Measurements from ENCODE around the gene STAT3. TPM values are rescaled to one million over a fixed set of nuclear protein-coding genes. Genes with fewer than 3 reads are reported as not detected.
"Not testable (repeated sequence)": the region's sequence is repeated elsewhere in the genome, so short reads cannot be mapped to it uniquely, and the experiment has no call there.

The STAT3 gene
- total RNA-seq, 2 experiments from 2014 or later, result 130 to 135 TPM

DNA sequence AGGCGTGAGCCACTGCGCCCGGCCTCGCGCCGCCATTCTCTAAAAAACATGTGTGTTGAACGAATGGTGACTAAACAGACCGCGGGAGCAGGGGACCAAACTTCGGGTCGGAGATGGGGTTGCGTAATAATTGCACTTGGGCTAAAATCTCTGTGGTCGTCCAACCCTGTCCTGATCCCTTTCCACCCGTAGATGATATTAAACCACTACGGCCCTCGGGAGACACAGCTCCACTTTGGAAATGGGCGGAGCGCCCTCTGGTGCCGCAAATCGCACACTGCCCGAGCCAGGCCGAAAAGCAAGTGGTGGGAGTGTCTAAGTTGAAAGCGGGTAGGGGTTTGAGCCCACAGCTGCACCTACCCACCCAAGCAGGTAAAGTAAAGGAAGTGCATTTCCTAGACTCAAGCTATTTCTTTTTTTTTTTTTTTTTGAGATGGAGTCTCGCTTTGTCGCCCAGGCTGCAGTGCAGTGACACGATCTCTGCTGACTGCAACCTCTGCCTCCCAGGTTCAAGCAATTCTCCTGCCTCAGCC lies 17.8 kb upstream of the STAT3 start:
- H3K27me3 Mint-ChIP-seq, result peaks cover 23% of the 10 kb centered on the region
- peak; percentile 82 for DNase-seq
- POLR2A ChIA-PET, result interaction anchor here (1.1 to 3.8 kb wide), 6 partner anchors 17 to 94 kb away, joined by 3 to 18 read pairs (median 6); partner anchors contain the start of gene STAT3
- peaks cover 10% of the 10 kb centered on the region for H3K4me1 Mint-ChIP-seq
- H3K36me3 Mint-ChIP-seq (ENCODE audit: low read depth), result no peaks in the 10 kb centered on the region
- CTCF ChIA-PET, result interaction anchor here (0.6 to 15.8 kb wide), 31 partner anchors 9 to 380 kb away, joined by 3 to 342 read pairs (median 4); partner anchors contain the start of genes CAVIN1, NAGLU, STAT3 and TUBG1
- no peak overlapping the region for H3K27ac Mint-ChIP-seq
- H3K9me3 Mint-ChIP-seq, result no peaks in the 10 kb centered on the region
- no peak overlapping the region for H3K4me3 Mint-ChIP-seq

- POLR2A ChIA-PET, result interaction anchor here (2.9 to 3.8 kb wide), 2 partner anchors 85 to 92 kb away, joined by 13 to 18 read pairs; no protein-coding TSS in a partner anchor
- Mint-ChIP-seq H3K4me3 (no peak overlapping the region), H3K4me1 (peaks cover 16% of the 10 kb centered on the region), H3K36me3 (ENCODE audit: low read depth) (no peaks in the 10 kb centered on the region), H3K9me3 (no peaks in the 10 kb centered on the region), H3K27me3 (peaks cover 22% of the 10 kb centered on the region), H3K27ac (no peak overlapping the region)
- CTCF ChIA-PET, result interaction anchor here (1.3 to 15.8 kb wide), 8 partner anchors 10 to 183 kb away, joined by 4 to 342 read pairs (median 14); partner anchors contain the start of gene STAT3
- DNase-seq, result no peak
Observed at GRCh38 chr17:42405076-42405475, 16.8 kb upstream of the STAT3 start.

- ChIA-PET CTCF (interaction anchor here (1.3 to 15.8 kb wide), 6 partner anchors 10 to 182 kb away, joined by 3 to 342 read pairs (median 10); no protein-coding TSS in a partner anchor), POLR2A (interaction anchor here (1.0 to 3.8 kb wide), 5 partner anchors 16 to 93 kb away, joined by 3 to 15 read pairs (median 9); partner anchors contain the start of gene STAT3)
- Mint-ChIP-seq H3K4me3 (no peak overlapping the region), H3K4me1 (peaks cover 20% of the 10 kb centered on the region), H3K27ac (no peak overlapping the region), H3K9me3 (no peaks in the 10 kb centered on the region), H3K27me3 (peaks cover 19% of the 10 kb centered on the region), H3K36me3 (ENCODE audit: low read depth) (no peaks in the 10 kb centered on the region)
- no peak for DNase-seq
Observed at GRCh38 chr17:42404326-42405055, 16.2 kb upstream of the STAT3 start.

DNA sequence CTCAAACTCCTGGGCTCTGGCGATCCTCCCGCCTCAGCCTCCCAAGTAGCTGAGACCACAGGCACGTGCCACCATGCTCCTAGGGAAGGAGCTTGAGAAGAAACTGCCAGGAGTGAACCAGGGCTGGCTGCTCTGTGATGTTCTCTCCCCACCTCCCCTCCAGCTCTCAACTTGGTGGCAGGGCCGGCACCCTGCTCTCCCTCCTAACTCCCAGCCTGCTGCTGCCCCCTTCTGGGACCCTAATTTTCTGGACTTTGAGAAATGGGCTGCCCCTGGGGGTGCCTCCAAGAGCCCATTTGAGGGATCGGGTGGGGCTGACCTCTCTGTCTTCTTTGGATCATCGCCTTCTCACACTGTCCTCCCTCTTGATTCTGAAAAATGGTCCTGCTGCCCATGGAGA lies 14.9 kb upstream of the STAT3 start:
- no peak overlapping the region for H3K27ac Mint-ChIP-seq

GRCh38 chr17:42402117-42402516 lies 13.9 kb upstream of the STAT3 start:
- Mint-ChIP-seq H3K27ac (peak overlapping the region; percentile 0), H3K36me3 (ENCODE audit: low read depth) (no peaks in the 10 kb centered on the region), H3K4me1 (peaks cover 16% of the 10 kb centered on the region), H3K9me3 (no peaks in the 10 kb centered on the region), H3K4me3 (no peak overlapping the region), H3K27me3 (peaks cover 12% of the 10 kb centered on the region)
- CTCF ChIA-PET, result interaction anchor here (0.5 to 15.8 kb wide), 3 partner anchors 13 to 176 kb away, joined by 3 to 342 read pairs (median 13); partner anchors contain the start of gene STAT3
- no peak for DNase-seq
- POLR2A ChIA-PET, result interaction anchor here (1.4 to 3.4 kb wide), 2 partner anchors 13 to 117 kb away, joined by 3 to 15 read pairs; partner anchors contain the start of gene STAT3

More for the DNA sequence above, 14.9 kb upstream of the STAT3 start:
- POLR2A ChIA-PET, result interaction anchor here (1.0 to 3.4 kb wide), 6 partner anchors 10 to 116 kb away, joined by 3 to 15 read pairs (median 4); partner anchors contain the start of gene STAT3
- Mint-ChIP-seq H3K36me3 (ENCODE audit: low read depth) (no peaks in the 10 kb centered on the region), H3K4me3 (no peak overlapping the region), H3K9me3 (no peaks in the 10 kb centered on the region), H3K4me1 (peaks cover 20% of the 10 kb centered on the region), H3K27me3 (peaks cover 19% of the 10 kb centered on the region)
- CTCF ChIA-PET, result interaction anchor here (0.6 to 15.8 kb wide), 20 partner anchors 11 to 181 kb away, joined by 3 to 342 read pairs (median 4); partner anchors contain the start of gene STAT3
- DNase-seq, result peak; percentile 52

GRCh38 chr17:42400844-42401375 lies 12.7 kb upstream of the STAT3 start:
- Mint-ChIP-seq H3K4me1 (peaks cover 14% of the 10 kb centered on the region), H3K27me3 (peaks cover 11% of the 10 kb centered on the region)
- not testable (repeated sequence) for H3K36me3 Mint-ChIP-seq (ENCODE audit: low read depth); H3K4me3 Mint-ChIP-seq; DNase-seq; H3K27ac Mint-ChIP-seq; H3K9me3 Mint-ChIP-seq
- ChIA-PET POLR2A (interaction anchor here (3.1 kb wide), 1 partner anchor 12 kb away, joined by 29 read pairs; the partner anchor contains the start of gene STAT3), CTCF (interaction anchor here (1.5 to 15.8 kb wide), 2 partner anchors 82 to 126 kb away, joined by 3 to 342 read pairs; no protein-coding TSS in a partner anchor)

DNA sequence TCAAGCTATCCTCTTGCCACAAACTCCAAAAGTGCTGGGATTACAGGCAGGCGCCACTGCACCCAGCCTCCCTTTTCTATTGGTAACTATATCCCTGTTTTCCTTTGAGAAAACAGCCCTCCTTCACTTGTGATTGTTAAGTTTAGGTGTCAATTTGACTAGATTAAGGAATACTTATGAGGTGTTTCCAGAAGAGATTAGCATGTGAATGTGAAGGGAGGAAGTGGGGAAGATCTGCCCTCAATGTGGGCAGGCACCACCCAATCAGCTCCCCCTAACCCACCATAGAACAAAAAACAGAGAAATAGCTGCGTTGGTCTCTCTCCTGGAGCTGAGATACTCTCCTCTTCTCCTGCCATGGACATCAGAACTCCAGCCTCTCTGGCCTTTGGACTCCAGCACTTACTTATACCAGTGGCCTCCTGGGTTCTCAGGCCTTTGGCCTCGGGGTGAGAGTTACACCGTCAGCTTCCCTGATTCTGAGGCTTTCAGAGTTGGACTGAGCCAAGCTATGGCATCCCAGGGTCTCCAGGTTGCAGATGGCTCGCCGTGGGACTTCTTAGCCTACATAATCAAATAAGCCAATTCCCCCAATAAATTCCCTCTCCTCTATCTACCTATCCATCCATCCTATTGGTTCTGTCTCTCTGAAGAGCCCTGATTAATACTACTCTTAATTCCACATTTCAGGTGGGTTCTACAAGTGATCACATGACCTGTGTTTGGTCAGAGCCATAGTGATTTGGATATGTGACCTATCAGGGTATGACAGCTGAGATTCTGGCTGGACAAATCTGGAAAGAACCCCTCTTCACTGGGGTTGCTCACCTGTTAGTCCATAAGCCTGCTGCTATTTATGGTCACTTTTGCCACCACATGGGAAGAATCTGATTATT lies 12.0 kb upstream of the STAT3 start:
- no peaks in the 10 kb centered on the region for H3K9me3 Mint-ChIP-seq
- no peak for DNase-seq
- H3K36me3 Mint-ChIP-seq (ENCODE audit: low read depth), result no peaks in the 10 kb centered on the region
- H3K27me3 Mint-ChIP-seq, result peaks cover 11% of the 10 kb centered on the region
- CTCF ChIA-PET, result interaction anchor here (0.6 to 15.8 kb wide), 4 partner anchors 11 to 149 kb away, joined by 3 to 342 read pairs (median 8); partner anchors contain the start of gene STAT3
- H3K27ac Mint-ChIP-seq, result no peak overlapping the region
- POLR2A ChIA-PET, result interaction anchor here (0.8 to 3.1 kb wide), 2 partner anchors 11 to 61 kb away, joined by 3 to 29 read pairs; partner anchors contain the start of gene STAT3
- no peak overlapping the region for H3K4me3 Mint-ChIP-seq
- peaks cover 13% of the 10 kb centered on the region for H3K4me1 Mint-ChIP-seq

DNA sequence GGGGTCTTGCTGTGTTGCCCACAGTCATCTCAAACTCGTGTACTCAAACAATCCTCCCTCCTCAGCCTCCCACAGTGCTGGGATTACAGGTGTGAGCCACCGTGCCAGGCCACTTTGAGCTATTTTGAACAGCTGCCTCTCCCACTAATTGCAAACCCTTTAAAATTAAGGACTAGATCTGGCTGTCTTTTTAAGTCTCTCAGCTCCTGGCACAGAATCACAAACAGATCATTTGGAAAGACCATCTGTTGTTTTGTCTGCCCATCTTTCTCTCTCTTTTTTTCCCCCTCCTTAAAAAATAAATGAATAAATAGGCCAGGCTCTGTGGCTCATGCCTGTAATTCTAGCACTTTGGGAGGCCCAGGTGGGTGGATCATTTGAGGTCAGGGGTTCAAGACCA lies 10.9 kb upstream of the STAT3 start:
- ChIA-PET POLR2A (interaction anchor here (0.7 to 3.1 kb wide), 3 partner anchors 10 to 62 kb away, joined by 3 to 29 read pairs (median 4); partner anchors contain the start of gene STAT3), CTCF (interaction anchor here (0.6 to 15.8 kb wide), 4 partner anchors 9 to 148 kb away, joined by 3 to 342 read pairs (median 8); partner anchors contain the start of gene STAT3)
- Mint-ChIP-seq H3K4me3 (no peak overlapping the region), H3K36me3 (ENCODE audit: low read depth) (no peaks in the 10 kb centered on the region), H3K27ac (no peak overlapping the region), H3K27me3 (peaks cover 11% of the 10 kb centered on the region), H3K4me1 (peaks cover 15% of the 10 kb centered on the region), H3K9me3 (no peaks in the 10 kb centered on the region)
- no peak for DNase-seq

DNA sequence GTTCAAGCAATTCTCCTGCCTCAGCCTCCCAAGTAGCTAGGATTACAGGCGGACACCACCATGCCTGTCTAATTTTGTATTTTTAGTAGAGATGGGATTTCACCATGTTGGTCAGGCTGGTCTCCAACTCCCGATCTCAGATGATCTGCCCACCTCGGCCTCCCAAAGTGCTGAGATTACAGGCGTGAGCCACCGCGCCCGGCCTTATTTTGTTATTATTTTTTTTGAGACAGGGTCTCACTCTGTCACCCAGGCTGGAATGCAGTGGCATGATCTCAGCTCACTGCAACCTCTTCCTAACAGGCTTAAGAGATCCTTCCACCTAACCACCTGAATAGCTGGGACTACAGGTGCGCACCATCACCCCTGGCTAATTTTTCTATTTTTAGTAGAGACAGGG lies 7.4 kb upstream of the STAT3 start:
- H3K27ac Mint-ChIP-seq; H3K4me3 Mint-ChIP-seq; H3K27me3 Mint-ChIP-seq; H3K36me3 Mint-ChIP-seq (ENCODE audit: low read depth); H3K9me3 Mint-ChIP-seq; POLR2A ChIA-PET; DNase-seq: not testable (repeated sequence)
- peaks cover 23% of the 10 kb centered on the region for H3K4me1 Mint-ChIP-seq
- CTCF ChIA-PET, result interaction anchor here (0.8 to 2.1 kb wide), 2 partner anchors 11 to 18 kb away, joined by 3 to 9 read pairs; no protein-coding TSS in a partner anchor

GRCh38 chr17:42394838-42395237 lies 6.6 kb upstream of the STAT3 start:
- no peak for DNase-seq
- H3K36me3 Mint-ChIP-seq (ENCODE audit: low read depth), result no peaks in the 10 kb centered on the region
- peaks cover 22% of the 10 kb centered on the region for H3K4me1 Mint-ChIP-seq
- H3K27me3 Mint-ChIP-seq, result no peaks in the 10 kb centered on the region
- no peaks in the 10 kb centered on the region for H3K9me3 Mint-ChIP-seq
- no peak overlapping the region for H3K4me3 Mint-ChIP-seq
- POLR2A ChIA-PET, result no interaction called here
- CTCF ChIA-PET, result interaction anchor here (2.1 kb wide), 1 partner anchor 12 kb away, joined by 9 read pairs; no protein-coding TSS in a partner anchor
- no peak overlapping the region for H3K27ac Mint-ChIP-seq

DNA sequence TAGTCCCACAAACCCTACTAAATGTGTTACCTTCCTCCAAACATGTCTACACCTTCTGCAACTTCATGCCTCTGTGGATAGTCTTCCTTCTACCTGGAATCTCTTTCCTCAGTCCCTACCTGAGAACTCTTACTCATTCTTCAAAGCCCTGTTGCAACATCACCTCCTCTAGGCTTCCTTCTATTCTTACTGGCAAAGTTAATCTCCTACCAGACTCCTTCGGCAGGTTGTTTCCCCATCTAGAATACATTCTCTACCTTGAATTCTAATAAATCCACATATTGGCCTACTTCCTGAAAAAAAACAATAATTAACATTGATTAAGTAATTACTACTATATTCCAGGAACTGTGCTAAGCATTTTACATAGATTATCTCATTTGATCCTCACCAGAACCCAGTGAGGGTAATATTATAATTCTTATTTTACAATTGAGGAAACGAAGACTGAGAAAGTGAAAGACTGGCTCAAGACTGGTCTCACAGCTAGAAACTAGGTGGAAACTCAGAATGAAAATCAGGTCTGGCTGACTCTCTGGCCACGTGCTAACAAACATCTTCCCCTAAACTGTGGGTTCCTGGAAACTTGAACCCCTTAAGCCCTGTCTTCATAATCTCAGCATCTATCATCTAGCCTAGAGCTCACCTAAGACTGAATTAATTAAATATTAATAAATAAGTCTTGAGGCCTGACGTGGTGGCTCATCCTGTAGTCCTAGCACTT lies 4.6 kb upstream of the STAT3 start:
- no peak overlapping the region for H3K4me3 Mint-ChIP-seq
- POLR2A ChIA-PET, result interaction anchor here (0.8 kb wide), 1 partner anchor 10 kb away, joined by 3 read pairs; no protein-coding TSS in a partner anchor

More for the DNA sequence above, 4.6 kb upstream of the STAT3 start:
- no peak overlapping the region for H3K27ac Mint-ChIP-seq
- no peak for DNase-seq
- H3K36me3 Mint-ChIP-seq (ENCODE audit: low read depth), result peaks cover 4% of the 10 kb centered on the region
- no peaks in the 10 kb centered on the region for H3K27me3 Mint-ChIP-seq
- H3K9me3 Mint-ChIP-seq, result no peaks in the 10 kb centered on the region
- CTCF ChIA-PET, result interaction anchor here (0.8 to 2.2 kb wide), 6 partner anchors 10 to 70 kb away, joined by 3 to 9 read pairs (median 4); no protein-coding TSS in a partner anchor
- H3K4me1 Mint-ChIP-seq, result peaks cover 30% of the 10 kb centered on the region

Measured in activated CD4-positive, alpha-beta memory T cell treated with anti-CD3 and anti-CD28 coated beads, Interleukin-2, amount 10 ng/mL, durations not matched to agents 7 days and 5 days (primary cell).